Renal cortical epithelial cell (primary cell): ENCODE measurements around the gene TMEM247. TPM values are rescaled to one million over a fixed set of nuclear protein-coding genes. Genes with fewer than 3 reads are reported as not detected.
A peak's percentile ranks its signal among the peaks of the same experiment; 100 is the strongest.

Experiments used
- DNase-seq: peaks from one replicate; pipeline ENCODE4 v3.0.0-alpha.2; 2011; ENCODE audit warnings: low read depth
- total RNA-seq: library from RNA; depleted of rRNA; stranded (reverse); fragments of >200 nt; gene quantifications from 2 replicates; pipeline ENCODE4 v1.2.3, GENCODE V29; 2014

Gene TMEM247
- total RNA-seq, 1 donor from 2014 or later, result not detected

GRCh38 chr2:46489423-46490174, 10.2 kb downstream of the TMEM247 start:
- peak; percentile 53 for DNase-seq

- no peak for DNase-seq
Observed at GRCh38 chr2:46490521-46491141, 11.3 kb downstream of the TMEM247 start.

DNA sequence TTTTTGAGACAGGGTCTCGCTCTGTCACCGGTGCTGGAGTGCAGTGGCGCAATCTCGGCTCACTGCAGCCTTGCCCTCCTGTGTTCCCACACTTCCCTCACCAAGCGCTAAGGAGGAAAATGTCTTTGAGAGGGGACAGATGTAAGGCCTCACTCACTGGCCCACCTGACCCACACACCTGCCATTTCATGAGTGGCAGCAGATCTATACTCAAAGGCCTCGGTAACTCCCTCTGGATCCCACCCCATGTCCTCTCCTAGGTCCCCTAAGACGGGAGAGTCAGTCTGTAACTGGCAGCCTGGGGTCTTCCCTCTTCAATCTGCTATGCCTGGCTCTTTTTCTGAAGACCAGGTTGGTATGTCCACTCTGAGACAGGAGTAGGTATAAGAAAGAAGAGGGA, 12.9 kb downstream of the TMEM247 start:
- no peak for DNase-seq

GRCh38 chr2:46493241-46493970, 14.0 kb downstream of the TMEM247 start:
- DNase-seq, result peak; percentile 52

DNA sequence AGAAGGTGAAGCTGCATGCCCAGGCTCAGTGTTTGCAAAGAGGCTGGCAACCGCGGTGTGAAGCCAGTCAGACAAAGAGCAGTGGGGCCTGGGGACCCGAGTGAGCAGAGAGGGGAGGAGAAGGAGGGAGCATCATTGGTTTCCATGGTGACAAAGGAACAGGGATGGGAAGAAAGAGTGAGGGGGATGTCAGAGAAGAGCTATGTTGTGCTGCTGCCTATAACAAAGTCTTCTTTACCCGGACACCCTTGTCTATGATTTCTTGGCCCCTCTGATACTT, 14.5 kb downstream of the TMEM247 start:
- no peak for DNase-seq

DNA sequence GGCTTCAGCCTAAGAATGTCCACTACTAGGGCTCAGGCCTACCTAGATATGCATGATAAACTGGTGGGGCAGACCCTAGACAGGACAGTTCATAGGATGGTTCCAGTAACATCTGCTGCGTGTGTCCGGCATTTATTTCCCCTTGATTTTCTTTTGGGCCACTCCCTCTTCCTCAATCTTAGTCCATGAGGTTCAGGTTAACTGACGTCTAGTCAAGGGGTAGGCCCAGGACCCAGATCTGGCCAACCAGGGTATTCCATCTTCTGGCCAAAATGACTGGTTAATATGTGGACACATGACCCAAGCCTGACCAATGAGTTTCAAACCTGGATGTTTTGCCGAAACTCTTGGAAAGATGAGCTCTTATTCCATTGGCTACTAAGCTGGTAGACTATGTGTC, 15.2 kb downstream of the TMEM247 start:
- DNase-seq, result no peak

DNA sequence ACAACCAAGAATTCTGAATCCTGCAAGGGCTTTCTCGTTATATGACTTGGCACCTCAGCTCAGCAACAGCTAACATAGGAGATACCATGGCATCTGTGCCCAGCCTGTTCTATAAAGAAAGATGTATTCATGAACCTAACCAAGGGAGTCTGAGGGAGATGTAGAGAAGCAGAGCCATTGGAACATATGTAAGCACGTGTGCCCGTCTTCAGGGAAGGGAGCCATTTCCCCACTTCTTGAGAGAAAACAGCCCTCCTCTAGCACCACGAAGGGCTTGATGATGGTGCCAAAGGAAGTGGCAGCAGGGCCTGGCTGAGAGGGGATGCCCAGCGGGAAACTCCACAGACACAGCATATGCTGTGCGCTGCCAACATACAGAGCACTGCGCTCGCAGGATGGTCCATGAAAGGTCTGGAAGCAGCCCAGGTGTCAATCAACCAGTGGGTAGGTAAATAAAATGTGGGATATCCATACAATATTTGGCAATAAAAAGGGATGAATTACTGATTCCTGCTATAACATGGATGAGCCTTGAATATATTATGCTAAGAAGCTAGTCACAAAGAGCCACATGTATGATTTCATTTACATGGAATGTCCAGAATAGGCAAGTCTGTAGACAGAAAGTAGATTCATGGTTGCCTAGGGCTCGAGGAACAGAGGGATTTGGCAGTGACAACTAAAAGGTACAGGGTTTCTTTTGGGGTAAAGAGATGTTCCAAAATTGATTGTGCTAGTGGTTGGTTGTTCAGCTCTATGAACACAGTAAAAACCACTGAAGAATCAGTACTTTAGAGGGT, 16.1 kb downstream of the TMEM247 start:
- DNase-seq, result no peak

- DNase-seq, result no peak
Observed at GRCh38 chr2:46497766-46498165, 18.4 kb downstream of the TMEM247 start.

DNA sequence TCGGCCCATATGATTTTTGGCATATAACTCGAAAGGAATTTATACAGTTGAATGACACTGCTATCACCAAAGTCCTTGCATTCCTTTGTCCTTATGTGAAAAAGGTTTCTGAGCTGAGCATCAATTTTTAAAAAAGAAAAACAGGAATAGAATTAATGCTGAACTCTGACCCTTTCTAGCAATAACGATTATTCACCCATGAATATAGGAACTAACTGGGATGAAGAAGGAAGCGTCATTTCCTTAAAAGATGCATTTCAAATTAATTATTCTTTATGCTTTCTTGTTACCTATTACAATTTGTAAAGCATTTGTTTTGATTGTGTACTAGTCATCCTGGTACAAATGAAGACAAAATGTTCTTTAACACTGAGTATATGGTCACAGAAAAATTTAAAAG, 19.3 kb downstream of the TMEM247 start:
- DNase-seq, result no peak

DNA sequence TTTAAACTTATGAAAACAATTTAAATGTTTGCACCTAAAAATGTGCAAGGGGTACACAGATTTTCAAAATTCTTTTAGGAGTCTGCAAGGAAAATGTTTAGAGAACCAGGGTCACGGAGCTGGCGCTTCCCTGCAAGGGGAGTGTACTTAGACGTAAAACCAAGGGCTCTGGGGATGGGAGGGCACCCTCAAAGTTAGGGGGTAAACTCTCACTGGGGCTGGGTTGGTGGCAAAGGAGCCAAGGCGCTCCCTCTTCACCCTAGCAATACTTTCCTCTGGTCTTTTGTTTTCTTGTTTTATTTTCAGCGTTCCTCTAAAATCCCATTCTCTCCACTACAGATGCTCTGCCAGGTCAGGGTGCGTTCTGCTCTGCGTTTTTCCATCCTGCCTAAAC, 20.0 kb downstream of the TMEM247 start:
- no peak for DNase-seq

DNA sequence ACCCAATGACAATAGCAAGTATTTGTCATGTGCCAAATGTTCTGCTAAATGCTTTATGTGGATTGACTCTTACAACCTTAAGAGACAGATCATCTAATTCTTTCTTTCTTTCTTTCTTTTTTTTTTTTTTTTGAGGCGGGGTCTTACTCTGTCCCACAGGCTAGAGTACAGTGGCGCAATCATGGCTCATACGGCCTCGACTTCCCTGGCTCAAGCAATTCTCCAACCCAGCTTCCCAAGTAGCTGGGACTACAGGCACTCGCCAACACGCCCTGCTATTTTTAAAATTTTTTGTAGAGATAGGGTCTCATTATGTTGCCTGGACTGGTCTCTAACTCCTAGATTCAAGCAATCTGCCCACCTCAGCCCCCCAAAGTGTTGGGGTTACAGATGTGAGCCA, 21.4 kb downstream of the TMEM247 start:
- no peak for DNase-seq

DNA sequence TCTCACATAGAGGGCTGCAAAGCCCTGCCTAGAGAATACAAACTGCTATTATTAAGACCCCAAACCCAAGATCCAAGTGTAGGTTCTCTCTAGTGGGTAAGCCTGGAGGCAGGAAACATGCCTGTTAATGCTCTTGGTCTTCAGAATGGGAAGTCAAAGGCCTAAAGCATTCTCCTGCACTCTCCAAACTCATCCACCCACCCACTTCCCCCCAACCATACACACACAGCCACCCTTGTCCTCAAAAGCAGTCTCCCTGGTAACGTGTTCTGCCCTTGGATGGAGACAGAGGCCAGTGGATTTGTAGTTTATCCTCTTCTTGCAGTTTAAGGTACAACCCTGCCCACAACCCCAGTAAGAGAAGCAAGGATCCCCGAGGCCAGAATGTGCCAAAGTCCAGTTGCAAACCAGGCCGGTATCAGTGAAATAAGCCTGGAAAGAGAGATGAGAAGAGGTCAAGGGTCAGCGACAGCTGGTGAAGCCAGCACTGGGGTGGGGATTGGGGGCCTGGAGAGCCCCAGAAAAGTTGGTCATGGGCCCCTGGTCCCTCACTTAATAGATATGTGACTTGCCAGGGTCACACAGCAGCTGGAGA, 23.0 kb downstream of the TMEM247 start:
- no peak for DNase-seq

GRCh38 chr2:46503686-46504085, 24.3 kb downstream of the TMEM247 start:
- no peak for DNase-seq

- no peak for DNase-seq
Observed at GRCh38 chr2:46504221-46504620, 24.9 kb downstream of the TMEM247 start.

- no peak for DNase-seq
Observed at GRCh38 chr2:46504685-46505471, 25.5 kb downstream of the TMEM247 start.

GRCh38 chr2:46505472-46505783, 26.1 kb downstream of the TMEM247 start:
- DNase-seq, result no peak

DNA sequence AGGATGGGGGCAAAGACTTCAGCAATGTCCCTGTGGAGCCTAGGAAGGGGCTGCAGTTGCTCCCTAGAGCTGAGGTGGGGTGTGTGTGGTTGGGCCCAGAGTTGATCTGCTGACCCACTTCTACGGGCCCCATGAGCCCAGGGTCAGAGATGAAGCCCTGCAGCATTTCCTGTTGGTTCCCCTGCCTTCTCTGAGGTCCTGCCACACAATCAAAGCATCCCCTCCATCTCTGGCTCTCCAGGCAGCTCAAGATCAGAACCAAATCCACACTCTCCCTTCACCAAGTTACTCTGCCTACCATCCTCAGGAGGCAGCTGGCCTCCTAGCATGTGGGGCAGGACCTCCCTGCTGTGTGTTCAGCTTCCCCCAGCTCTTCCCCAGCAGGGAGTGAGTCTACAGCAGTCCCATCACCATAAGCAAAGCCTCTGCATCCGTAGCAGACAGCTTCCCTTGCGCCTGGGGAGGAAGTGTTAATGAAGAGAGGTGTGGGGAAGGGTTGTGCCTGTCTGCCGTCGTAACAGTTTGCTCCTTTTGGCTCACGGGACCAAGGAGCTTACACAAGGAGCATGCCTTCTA, 26.9 kb downstream of the TMEM247 start:
- no peak for DNase-seq

DNA sequence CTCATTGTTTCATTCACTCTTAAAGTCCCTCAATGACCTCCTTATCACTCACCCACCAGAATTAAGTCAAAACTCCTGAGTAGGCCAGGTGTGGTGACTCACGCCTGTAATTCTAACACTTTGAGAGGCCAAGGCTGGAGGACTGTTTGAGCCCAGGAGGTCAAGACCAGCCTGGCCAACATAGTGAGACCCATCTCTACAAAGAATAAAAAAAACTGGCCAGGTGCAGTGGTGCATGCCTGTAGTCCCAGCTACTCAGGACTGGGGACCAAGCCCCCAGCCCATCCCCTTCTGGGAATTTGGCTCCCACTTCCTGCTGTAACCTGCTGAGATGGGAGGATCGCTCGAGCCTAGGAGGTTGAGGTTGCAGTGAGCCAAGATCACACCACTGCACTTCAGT, 28.9 kb downstream of the TMEM247 start:
- no peak for DNase-seq

DNA sequence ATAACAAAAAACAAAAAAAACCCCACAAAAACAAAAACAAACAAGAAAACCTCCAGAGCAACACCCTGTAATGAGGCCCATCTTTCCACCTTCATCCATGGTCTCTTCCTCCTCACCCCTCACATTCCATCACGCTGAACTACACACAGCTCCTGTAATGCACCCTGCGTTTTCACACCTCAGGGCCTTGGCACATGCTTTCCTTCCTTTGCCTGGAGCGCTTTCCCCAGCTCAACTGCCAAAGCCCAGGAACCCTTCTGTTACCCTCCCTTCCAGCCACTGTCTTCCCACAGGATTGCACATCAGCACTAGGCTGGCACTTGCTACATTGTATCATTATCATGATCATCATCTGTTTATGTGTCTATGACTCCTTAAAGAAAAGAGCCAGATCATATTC, 29.4 kb downstream of the TMEM247 start:
- DNase-seq, result no peak

GRCh38 chr2:46509804-46510203, 30.4 kb downstream of the TMEM247 start:
- DNase-seq, result no peak

- DNase-seq, result no peak
Observed at GRCh38 chr2:46510598-46511177, 31.3 kb downstream of the TMEM247 start.
